Hematopoietic multipotent progenitor cell treated with erythropoietin and hydrocortisone succinate and interleukin-3 and kit ligand, for 15 days (in vitro differentiated cells): ENCODE data around the gene C9orf78.
"Not testable (repeated sequence)": the region's sequence is repeated elsewhere in the genome, so short reads cannot be mapped to it uniquely, and the experiment has no call there.

ENCODE experiments used
- DNase-seq: peaks from one replicate; pipeline ENCODE4 v3.0.0-alpha.2; 2015; ENCODE audit warnings: low spot score

Gene C9orf78

DNA sequence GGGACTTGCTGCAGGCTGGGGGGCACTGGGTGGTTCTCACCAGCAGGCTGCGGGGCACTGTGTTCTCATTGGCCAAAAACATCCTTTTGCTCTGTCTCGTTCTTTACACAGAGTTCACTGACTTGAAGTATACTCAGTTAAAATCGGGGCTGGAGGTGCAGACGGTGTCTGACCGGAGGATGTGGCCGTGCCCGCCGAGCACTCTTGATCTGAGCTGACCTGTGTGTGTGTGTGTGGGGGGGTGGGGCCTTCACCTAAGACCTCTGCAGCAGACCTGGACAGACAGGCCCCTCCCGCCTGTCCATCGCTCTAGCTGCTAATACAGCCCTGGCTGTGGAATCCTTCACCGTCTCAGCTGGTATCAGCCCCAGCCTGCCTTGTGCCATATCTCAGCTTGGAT lies 25.0 kb downstream of the C9orf78 start:
- DNase-seq, result no peak

DNA sequence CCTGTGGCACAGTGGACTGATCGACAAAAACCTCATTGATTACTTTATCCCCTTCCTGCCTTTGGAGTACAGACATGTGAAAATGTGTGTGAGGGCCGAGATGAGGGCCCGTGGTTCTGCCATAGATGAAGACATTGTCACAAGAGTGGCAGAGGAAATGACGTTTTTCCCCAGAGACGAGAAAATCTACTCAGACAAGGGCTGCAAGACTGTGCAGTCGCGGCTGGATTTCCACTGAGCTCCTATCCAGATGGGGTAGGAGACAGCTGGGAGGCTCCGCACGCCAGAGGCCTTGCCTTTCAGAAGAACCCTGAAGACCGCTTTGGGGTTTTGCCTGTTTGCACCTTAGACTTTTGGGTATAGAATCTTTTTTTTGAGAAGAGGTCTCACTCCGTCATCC lies 25.7 kb downstream of the C9orf78 start:
- no peak for DNase-seq

DNA sequence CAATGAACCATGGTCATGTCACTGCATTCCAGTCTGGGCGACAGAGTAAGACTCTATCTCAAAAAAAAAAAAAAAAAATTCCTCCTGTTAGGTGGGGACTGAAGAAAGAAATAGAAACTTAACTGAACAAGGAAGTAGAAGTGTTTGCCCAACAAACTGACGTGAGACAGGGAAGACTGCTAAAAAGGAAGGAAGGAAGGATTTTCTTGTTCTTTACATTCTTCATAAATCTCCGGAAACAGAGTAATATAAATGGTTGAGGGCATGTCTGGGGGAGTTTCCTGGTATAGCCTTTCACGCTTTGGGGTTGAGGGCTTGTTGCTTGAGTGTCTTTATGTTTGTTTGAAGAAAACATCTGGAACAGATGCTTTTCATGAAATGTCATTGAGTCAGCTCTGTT lies 29.0 kb downstream of the C9orf78 start:
- DNase-seq, result no peak

DNA sequence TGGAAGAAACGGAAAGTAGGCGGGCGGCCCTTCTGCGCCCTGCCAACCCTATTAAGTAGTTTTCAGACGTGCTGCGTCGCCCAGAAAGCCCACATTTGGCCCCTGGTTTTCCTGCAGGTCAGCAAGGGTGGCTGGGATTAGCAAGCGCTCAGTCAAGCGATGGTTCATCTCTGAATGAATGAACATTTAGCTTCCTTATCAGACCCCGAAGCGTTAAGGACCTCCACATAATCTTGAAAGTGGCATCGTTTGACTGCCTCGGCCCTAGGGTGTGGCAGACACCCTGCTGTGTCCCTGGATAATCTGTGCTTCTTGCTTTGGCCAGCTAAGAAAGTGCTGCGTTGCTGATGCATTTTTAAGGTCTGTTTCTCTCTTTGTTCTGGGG lies 31.4 kb downstream of the C9orf78 start:
- peak; percentile 55 for DNase-seq

DNA sequence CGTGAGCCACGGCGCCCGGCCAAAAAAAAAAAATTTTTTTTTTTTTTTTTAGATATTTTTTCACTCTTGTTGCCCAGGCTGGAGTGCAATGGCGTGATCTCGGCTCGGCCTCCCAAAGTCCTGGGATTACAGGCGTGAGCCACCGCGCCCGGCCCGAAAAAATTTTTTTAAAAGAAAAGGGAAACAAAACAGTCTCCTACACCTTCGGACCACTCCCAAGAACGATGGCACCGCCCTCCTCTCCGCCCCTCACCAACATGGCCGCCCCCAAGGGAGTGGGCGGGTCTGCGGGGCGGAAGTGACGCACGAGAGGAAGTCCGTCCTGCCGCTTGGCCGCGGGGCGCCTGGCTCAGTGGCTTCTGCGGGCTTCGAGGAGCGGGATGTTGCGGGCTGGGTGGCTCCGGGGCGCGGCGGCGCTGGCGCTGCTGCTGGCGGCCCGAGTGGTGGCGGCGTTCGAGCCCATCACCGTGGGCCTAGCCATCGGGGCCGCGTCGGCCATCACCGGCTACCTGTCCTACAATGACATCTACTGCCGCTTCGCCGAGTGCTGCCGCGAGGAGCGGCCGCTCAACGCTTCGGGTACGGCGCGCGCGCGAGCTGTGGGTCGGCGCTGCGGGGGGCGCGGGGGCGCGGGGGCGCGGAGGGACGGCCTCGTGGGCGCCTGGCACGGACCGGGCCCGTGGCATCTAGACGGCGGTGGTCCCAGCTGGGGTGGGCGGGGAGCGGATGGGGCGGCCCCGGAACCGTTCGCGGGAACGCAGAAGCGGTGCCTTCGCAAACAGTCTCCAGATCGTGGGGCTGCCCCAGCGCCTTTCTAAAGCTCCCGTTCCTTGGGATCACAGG lies 32.0 kb downstream of the C9orf78 start, which contains the start of gene TOR1B:
Gene TOR1B, plus strand, starts transcription at position 352 of the 843 bp plus-strand sequence. Its CDS starts 29 bp downstream, at position 381.
- DNase-seq, result peak; percentile 96

DNA sequence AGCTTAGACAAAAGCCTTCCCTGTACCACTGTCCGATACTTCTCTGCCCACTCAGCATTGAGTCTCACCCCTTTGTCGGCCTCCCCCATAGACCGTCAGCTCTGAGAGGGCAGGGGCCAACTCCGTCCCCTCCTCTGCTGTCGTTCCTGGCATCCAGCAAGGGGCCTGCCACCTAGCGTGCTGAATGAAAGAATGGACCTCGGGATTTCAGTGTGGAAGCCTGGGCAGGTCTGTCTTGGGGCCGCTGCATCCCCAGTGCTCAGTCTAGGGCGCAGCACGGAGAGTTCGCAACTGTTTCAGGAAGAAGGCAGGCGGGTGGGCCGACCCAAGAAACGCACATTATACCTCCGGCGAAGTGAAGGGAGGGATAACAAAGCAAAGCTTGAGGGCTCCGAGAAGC lies 33.6 kb downstream of the C9orf78 start:
- no peak for DNase-seq

DNA sequence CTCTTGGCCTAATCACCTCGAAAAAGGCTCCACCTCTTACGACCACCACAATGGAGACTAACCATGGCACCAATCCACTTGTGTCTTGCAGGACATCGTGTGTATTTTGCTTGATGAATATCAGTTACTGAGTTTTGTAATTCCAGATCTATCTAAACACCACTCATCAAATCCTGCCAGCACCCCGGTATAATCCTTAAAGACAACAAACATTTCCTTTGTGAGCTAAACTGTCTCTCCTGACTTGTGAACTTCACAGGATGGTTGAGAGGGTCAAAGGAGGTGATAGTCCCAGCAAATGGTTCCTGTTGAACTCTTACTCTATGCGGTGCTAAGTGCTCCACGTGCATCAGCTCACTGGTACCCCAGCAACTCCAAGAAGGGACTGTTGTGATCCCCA lies 36.1 kb downstream of the C9orf78 start:
- no peak for DNase-seq

DNA sequence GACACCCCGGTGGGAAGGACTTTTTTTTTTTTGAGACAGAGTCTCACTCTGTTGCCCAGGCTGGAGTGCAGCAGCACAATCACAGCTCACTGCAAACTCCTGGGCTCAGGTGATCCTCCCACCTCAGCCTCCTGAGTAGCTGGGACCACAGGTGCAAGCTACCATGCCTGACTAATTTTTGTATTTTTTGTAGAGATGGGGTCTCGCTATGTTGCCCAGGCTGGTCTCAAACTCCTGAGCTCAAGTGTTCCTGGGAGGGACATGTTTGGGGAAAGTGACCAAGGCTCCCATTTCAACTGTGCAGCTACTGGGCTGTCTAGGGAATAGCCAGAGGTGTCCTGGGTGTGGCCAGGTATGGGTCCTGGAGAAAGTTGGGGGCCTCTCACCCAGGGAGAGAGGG lies 39.0 kb downstream of the C9orf78 start:
- not testable (repeated sequence) for DNase-seq

DNA sequence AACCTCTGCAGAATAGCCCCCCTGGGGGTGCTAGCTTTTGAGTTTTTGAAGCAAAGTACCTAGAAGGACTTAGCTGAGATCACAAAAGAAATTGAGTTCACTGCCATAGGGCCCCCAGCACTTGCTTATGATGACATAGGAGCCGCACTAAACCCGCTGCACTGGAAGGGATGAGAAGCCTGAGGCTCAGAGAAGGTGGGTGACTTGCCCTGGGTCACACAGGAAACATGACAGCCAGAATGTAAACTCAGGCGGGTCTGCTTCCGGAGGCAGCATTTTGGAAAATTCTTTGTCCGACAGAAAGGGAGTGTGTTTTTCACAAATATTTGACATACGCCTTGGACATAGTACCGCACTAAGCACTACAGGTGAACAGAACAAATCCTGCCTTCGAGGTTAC lies 40.5 kb downstream of the C9orf78 start:
- no peak for DNase-seq

DNA sequence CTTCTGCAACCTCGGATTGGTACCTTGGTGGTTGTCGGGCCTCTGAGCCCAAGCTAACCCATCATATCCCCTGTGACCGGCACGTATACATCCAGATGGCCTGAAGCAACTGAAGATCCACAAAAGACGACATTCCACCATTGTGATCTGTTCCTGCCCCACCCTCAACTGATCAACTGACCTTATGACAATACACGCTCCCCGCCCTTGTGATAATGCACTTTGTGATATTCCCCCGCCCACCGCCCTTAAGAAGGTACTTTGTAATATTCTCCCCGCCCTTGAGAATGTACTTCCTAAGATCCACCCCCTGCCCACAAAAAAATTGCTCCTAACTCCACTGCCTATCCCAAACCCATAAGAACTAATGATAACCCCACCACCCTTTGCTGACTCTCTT lies 48.6 kb downstream of the C9orf78 start:
- no peak for DNase-seq

DNA sequence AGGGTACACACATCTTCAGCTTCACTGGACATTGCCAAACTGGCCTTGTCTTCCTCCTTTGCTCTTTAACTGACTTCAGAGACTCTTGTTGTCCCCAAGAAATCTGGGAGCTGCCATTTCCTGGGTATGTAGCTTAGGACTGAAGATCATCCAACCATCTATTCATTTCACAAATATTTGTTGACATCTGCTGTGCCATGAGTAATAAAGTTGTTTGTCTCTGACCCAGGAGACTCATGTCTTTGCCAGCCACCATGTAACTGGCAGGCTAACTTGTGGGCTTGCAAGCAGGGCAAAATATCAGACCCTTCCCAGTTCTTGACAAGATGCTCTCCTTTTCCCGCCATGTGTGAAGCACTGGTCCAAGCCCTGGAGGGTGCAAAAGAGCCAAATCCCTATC lies 49.2 kb downstream of the C9orf78 start:
- DNase-seq, result no peak

DNA sequence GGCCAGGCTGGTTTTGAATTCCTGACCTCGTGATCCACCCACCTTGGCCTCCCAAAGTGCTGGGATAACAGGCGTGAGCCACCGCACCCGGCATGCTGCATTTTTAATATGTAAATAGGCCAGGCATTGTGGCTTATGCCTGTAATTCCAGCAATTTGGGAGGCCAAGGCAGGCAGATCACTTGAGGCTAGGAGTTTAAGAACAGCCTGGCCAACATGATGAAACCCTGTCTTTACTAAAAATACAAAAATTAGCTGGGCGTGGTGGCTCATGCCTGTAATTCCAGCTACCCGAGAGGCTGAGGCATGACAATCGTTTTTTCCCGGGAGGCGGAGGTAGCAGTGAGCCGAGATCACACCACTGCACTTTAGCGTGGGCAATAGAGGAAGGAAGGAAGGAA lies 50.1 kb downstream of the C9orf78 start:
- DNase-seq, result not testable (repeated sequence)

DNA sequence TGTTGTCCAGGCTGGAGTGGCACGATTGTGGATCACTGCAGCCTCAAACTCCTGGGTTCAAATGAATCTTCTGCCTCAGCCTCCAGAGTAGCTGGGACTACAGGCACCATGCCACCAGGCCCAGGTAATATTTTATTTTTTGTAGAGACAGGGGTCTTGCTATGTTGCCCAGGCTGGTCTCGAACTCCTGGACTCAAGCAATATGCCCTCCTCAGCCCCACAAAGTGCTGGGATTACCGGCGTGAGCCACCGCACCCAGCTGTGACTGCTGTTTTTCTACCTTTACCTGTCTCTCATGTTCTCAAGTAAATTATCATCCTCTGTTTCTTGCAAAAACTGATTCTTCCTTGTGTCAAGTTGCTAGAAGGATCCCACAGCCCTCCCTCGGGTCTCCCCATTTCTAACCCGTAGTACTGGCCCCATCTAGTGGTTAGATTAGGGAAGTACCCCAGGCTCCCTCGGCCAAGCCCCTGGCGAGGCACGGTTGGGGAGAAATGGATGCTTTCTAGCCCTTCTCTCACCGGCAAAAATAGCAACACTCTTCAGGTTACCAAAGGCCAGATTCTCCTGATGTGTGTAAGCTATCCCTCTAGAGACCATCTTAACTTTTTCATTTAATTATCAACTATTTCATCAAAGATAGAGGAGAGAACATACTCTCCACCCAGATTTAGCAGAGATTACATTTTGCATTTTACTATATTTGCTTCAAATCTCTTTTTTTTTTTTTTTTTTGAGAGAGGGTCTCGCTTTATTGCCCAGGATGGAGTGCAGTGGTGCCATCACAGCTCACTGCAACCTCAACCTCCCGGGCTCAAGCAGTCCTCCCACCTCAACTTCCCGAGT lies 51.3 kb downstream of the C9orf78 start:
- DNase-seq, result peak; percentile 85

DNA sequence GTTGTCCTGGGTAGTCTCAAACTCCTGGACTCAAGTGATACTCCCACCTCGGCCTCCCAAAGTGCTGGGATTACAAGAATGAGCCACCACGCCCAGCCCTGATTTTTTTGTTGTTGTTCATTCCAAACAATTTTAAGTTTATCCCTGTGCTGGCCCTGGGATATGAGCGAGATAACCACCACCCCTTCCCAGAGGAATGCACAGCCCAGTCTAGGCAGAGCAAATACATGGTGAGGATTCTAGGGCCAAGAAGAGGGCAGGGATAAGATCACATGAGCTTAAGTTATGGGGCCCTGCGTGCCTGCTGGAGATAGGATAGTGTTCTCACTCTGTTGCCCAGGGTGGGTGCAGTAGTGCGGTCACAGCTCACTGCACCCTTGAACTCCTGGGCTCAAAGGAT lies 53.1 kb downstream of the C9orf78 start:
- no peak for DNase-seq

DNA sequence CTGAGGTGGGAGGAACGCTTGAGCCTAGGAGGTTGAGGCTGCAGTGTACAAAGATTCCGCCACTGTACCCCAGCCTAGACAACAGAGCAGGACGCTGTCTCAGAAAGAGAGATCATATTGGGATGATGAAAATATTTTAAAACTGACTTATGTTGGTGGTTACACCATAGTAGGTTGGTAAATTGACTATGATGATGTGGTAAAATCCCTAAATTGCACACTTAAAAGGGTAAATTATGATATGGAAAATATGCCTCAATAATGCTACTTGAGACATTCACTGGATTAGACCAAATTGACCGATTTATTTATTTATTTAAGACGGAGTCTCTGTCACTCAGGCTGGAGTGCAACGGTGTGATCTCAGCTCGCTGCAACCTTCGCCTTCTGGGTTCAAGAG lies 53.9 kb downstream of the C9orf78 start:
- no peak for DNase-seq

DNA sequence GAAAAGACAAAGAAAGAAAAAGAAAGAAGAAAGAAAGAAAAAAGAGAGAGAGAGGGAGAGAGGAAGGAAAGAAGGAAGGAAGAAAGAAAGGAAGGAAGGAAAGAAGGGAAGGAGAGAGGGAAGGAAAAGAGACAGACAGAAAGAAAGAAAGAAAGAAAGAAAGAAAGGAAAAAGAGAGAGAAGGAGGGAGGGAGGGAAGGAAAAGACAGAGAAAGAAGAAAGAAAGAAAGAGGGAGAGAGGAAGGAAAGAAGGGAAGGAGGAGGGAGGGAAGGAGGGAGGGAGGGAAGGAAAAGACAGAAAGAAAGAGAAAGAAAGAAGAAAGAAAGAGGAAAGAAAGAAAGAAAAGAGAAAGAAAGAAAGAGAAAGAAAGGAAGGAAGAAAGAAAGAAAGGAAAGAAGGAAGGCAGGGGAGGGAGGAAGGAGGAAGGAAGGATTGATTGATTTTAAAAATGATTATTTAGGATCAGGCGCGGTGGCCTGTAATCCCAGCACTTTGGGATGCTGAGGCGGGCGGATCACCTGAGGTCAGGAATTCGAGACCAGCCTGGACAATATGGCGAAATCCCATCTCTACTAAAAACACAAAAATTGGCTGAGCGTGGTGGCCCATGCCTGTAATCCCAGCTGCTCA lies 55.4 kb downstream of the C9orf78 start:
- DNase-seq, result no peak

DNA sequence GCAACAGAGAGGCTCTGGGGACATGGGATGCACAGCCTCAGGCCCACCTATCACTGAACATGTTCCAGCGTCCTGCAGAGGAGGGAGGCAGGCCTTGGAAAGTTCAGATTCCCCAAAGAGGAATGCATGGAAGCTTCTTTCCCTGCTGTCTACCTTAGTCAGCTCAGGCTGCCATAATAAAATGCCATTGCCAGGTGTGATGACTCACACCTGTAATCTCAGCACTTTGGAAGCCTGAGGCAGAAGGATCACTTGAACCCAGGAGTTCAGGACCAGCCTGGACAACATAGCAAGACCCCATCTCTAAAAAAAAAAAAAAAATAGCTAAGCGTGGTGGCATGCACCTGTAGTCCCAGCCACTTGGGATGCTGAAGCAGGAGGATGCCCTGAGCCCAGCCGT lies 56.6 kb downstream of the C9orf78 start:
- DNase-seq, result no peak

DNA sequence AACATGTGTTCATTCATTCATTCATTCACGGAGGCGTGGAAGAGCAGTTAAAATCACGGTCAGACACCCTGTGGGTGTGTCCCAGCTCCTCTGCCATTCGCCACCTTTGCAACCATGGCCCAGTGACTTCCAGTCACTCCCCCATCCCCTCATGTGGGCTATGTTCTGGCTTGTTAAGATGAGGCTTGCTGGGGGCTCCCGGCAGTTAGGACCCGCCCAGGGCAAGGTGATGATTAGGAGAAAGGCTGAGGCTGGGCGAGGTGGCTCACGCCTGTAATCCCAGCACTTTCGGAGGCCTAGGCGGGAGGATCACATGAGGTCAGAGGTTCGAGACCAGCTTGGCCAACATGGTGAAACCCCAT lies 57.3 kb downstream of the C9orf78 start:
- DNase-seq, result no peak
